HG03457 (cell line): Measurements from ENCODE around the gene MCTP1.
A peak's percentile ranks its signal among the peaks of the same experiment; 100 is the strongest.
"Not testable (repeated sequence)": the region's sequence is repeated elsewhere in the genome, so short reads cannot be mapped to it uniquely, and the experiment has no call there.

Source experiments
- ATAC-seq: cut with Tn5 transposase; IDR thresholded peaks from one replicate; pipeline ENCODE4 v1.9.1; 2021; ENCODE audit warnings: moderate number of reproducible peaks; ENCODE audit not compliant: unreplicated experiment

The MCTP1 gene

GRCh38 chr5:94832685-94833084 lies 452.2 kb downstream of the MCTP1 start:
- ATAC-seq, result no peak

- ATAC-seq, result no peak
These were observed 454.4 kb downstream of the MCTP1 start for GRCh38 chr5:94830520-94830919.

GRCh38 chr5:94828222-94828621 lies 456.7 kb downstream of the MCTP1 start:
- ATAC-seq, result not testable (repeated sequence)

GRCh38 chr5:94820488-94820887 lies 464.4 kb downstream of the MCTP1 start:
- ATAC-seq, result no peak

GRCh38 chr5:94818904-94819303 lies 466.0 kb downstream of the MCTP1 start:
- no peak for ATAC-seq

- ATAC-seq, result no peak
These were observed 469.4 kb downstream of the MCTP1 start for GRCh38 chr5:94815313-94816039.

- no peak for ATAC-seq
These were observed 472.7 kb downstream of the MCTP1 start for GRCh38 chr5:94812232-94812631.

- no peak for ATAC-seq
These were observed 473.6 kb downstream of the MCTP1 start for GRCh38 chr5:94811331-94811730.

- no peak for ATAC-seq
These were observed 474.0 kb downstream of the MCTP1 start for GRCh38 chr5:94810877-94811276.

- no peak for ATAC-seq
These were observed 474.6 kb downstream of the MCTP1 start for GRCh38 chr5:94810281-94810680.

GRCh38 chr5:94808497-94808896 lies 476.4 kb downstream of the MCTP1 start:
- no peak for ATAC-seq

- no peak for ATAC-seq
These were observed 476.9 kb downstream of the MCTP1 start for GRCh38 chr5:94807985-94808384.

- no peak for ATAC-seq
These were observed 482.4 kb downstream of the MCTP1 start for GRCh38 chr5:94802450-94802849.

GRCh38 chr5:94796586-94796985 lies 488.3 kb downstream of the MCTP1 start:
- no peak for ATAC-seq

GRCh38 chr5:94793816-94794198 lies 491.1 kb downstream of the MCTP1 start:
- peak; percentile 28 for ATAC-seq

GRCh38 chr5:94793113-94793815 lies 491.6 kb downstream of the MCTP1 start:
- peak; percentile 100 for ATAC-seq

GRCh38 chr5:94791829-94792228 lies 493.1 kb downstream of the MCTP1 start:
- no peak for ATAC-seq

GRCh38 chr5:94788527-94788926 lies 496.4 kb downstream of the MCTP1 start:
- ATAC-seq, result no peak

- ATAC-seq, result no peak
These were observed 500.1 kb downstream of the MCTP1 start for GRCh38 chr5:94784536-94785505.

GRCh38 chr5:94782383-94782782 lies 502.5 kb downstream of the MCTP1 start:
- no peak for ATAC-seq

GRCh38 chr5:94779684-94780083 lies 505.2 kb downstream of the MCTP1 start:
- no peak for ATAC-seq
